HG02870 (cell line): Measurements from ENCODE around the gene HSPA1L.

Source experiments
- ATAC-seq: cut with Tn5 transposase; IDR thresholded peaks from one replicate; pipeline ENCODE4 v1.9.1; 2021; ENCODE audit warnings: mild to moderate bottlenecking, moderate library complexity; ENCODE audit not compliant: unreplicated experiment

HSPA1L gene

DNA sequence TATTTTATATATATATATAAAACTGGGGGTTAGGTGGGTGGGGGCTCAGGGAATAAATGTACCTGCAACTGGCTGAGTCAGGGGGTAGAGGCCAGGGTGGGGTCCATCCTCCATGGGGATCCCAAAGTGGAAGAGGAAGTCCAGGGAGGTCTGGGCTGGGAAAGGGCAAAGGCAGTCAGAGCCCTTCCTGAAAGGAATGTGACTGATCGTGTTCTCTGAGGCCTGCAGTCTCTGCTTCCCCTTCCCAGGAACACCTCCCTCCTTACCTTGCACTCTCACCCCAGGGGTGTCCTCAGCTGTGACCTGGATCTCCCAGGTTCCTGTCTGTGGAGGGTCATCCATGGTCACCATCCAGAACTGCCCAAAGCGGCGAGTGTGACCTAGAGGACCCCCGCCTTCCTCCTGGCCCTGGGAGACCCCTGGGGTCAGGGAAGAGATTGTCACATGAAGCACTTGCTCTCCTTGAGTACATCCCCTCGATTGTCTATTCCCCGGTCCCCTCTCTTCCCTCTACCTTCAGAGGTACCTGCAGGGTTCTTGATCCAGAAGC is 47.9 kb downstream of the HSPA1L start:
- no peak for ATAC-seq

DNA sequence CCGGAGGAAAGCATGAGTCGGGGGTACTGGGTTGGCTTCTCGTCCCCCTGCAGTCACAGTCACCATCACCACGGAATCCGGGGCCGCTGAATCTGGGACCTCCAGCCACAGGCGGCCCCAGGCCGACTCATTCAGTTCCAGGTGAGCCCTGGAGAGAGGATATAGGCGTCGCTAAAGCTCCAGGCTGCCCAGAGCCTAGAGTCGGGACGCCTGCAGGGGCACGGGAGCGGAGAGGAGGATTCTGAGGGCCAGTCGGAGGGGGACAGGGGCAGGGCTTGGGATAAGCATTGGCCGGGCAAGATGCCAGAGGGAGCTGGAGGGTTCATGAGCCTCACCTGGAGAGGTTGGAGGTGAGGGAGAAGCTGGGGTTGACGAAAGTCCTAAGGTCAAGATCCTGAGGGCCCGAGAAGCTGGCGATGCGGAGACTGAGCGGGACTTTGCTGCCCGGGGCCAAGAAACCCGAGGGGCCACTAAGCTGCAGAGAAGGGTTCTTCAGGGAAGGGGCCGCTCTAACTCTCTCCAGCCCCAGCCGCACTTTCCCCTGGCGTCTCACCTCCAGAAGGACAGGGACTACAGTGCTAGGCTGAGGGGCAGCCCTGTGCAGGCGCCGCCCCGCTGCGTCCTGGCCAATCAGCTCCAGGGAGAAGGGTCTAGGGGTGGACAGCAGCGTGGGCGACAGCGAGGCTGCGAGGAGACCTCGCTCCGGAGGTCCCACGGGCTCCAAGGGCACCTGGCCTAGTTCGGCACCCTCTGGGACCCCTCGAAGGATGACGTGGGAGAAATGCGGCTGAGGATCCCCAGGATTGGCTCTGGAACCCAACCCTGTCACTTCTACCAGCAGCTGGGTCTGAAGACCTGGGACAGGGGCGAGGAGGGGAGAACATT is 48.9 kb downstream of the HSPA1L start:
- no peak for ATAC-seq

DNA sequence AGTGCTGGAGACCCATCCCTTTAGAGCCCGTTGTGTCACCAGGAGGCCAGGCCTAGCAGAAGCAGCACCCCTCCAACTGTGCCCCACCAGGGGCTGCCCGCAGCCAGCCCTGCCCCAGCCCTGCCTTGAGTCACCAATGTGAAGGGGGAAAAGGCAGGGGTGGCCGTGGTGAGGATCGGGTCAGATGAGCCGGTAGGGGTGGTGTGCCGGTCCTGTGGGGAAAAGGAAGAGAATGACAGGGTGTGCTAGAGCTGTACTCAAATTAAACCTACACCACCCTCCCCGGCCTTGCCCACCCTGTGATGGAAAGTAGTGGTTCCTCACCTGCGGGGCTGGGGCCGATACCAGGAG is 49.5 kb downstream of the HSPA1L start:
- ATAC-seq = no peak

DNA sequence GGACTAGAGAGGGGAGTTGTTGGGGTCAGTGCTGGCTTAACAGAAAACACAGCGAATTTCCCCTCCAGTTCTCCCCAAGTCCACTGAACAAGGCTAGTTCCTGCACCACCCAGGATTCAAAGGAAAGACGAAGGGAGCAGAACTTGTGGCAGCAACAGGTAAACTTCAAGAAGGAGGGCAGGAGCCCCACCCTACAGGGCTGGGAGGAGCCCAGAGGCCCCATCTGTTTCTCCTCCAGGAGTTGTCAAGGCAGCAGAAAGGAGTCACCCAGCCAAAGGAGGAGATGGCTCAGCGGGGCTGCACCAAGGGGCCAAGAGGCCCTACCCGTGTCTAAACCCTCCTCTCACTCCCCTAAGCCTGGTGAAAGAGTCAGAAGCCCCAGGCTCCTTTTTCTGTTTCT is 50.9 kb downstream of the HSPA1L start:
- no peak for ATAC-seq

DNA sequence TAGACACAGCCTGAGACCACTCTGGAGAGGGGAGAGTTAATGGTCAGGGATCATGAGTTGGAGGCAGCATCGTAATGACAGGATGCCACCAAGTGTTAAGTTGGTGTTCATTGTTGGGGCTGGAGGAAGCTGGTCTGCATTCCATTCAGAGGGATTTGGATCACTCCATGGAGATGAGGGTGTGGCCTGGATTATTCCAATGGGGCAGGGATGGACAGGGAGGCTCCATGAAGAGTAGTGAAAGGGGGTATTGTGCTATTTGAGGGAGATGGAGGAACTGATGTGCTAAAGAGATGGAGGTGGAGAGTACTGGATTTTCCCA is 51.5 kb downstream of the HSPA1L start:
- ATAC-seq = no peak

DNA sequence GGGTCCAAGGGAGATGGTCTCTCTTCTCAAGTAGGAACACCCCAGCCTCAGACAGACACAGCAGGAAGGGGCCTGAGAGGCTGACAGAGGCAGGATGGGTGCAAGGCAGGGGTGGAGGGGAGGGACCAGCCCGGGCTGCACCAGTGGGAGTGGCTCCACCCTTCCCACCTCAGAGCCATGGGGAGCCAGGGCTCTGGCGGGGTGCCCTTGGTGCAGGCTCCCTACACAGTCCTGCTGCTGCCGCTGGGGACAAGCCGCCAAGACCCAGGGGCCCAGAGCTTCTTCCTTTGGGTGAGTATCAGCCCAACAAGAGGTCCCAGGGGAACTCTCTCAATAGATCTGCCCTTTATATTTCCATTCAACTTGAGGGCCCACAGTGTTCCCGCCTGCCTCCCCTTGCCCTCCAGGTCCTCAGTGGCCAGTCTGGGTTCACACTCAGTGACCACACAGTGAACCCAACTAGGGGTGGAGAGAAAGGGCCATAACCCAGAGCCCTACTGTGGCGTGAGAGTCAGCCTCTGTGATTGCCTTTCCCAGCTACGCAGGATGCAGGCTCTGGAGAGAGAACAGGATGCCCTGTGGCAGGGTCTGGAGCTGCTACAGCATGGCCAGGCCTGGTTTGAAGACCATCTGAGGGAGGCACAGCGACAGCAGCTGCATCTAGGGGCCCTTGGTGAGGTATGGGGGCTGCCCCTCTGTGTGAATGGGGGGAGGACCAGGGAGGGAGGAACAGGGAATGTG is 52.0 kb downstream of the HSPA1L start:
- no peak for ATAC-seq

DNA sequence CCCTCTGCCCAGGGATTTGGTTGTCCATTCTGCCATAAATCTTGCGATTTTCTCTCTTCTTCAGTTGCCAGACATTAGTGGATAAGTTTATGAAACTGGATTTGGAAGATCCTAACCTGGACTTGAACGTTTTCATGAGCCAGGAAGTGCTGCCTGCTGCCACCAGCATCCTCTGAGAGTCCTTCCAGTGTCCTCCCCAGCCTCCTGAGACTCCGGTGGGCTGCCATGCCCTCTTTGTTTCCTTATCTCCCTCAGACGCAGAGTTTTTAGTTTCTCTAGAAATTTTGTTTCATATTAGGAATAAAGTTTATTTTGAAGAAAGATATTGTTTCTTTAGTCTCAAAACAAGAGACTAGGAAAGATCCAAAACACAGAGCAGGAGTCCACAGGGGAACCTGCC is 52.7 kb downstream of the HSPA1L start, which contains the start of gene SAPCD1:
Gene SAPCD1 (plus strand): TSS at position 301 of the 400 bp plus-strand sequence. CDS start 399 bp downstream, outside the sequence.
- no peak for ATAC-seq

DNA sequence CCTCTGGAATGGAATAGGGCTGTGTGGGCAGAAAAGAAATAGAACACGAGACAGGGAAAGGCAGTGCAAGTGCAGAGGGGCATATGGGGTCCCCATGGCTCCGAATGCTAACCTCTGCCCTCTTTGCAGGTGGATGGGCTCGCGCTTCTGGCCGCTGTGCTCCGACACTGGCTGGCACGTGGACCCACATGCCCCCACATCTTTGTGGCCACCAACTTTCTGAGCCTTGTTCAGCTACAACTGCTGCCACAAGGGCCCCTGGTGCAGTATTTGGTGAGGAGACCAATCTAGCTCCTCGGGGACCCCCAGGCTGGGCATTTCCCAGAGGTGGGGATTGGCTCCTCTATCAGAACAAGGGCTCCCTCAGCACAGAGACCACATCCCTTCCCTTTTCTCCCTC is 53.7 kb downstream of the HSPA1L start:
- no peak for ATAC-seq

DNA sequence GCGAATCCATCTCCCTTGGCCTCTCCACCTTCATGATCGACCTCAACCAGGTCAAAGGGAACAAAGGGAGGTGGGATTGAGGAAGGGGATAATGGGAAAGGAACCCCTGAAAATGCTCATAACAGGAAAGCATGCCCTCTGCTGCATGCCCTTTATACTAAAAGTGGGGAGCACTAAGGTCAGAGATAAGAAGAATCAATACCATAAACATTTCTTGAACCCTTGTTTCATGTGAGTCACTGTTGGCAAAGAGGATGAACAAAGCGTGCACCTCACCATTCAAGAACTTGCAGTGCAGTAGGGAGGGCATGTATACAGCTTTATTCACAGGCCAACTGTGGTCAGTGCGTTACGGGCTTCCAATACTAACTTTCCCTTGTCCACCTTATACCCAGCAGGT is 54.3 kb downstream of the HSPA1L start:
- ATAC-seq = no peak
